ENCODE results near the gene ACSL3. TPM values are rescaled to one million over a fixed set of nuclear protein-coding genes. Genes with fewer than 3 reads are reported as not detected.
A peak's percentile ranks its signal among the peaks of the same experiment; 100 is the strongest.
"Not testable (repeated sequence)": the region's sequence is repeated elsewhere in the genome, so short reads cannot be mapped to it uniquely, and the experiment has no call there.

Gene ACSL3
- total RNA-seq, 1 donor from 2014 or later = 106 TPM

GRCh38 chr2:222840060-222840802 is 20.6 kb upstream of the ACSL3 start:
- Mint-ChIP-seq H3K27ac (no peak overlapping the region), H3K36me3 (no peaks in the 10 kb centered on the region), H3K9me3 (no peaks in the 10 kb centered on the region), H3K4me3 (no peak overlapping the region), H3K4me1 (no peaks in the 10 kb centered on the region), H3K27me3 (ENCODE audit: insufficient read depth, low read depth) (no peaks in the 10 kb centered on the region)
- TF ChIP-seq EZH2phosphoT487 (IDR thresholded peaks at IDR 0.05) (no peak), CTCF (IDR thresholded peaks at IDR 0.05) (no peak), EZH2 (IDR thresholded peaks at IDR 0.05) (no peak)
- no peaks in the 10 kb centered on the region for H3K27me3 ChIP-seq
- no peaks in the 10 kb centered on the region for H4K20me1 ChIP-seq (ENCODE audit: low read depth)
- H3K79me2 ChIP-seq (ENCODE audit: low read depth) = no peaks in the 10 kb centered on the region
- no peak overlapping the region for H2AFZ ChIP-seq (replicated peaks)
- H3K9me3 ChIP-seq (ENCODE audit: low read depth) = no peaks in the 10 kb centered on the region
- H3F3A ChIP-seq (ENCODE audit: low read depth) = no peaks in the 10 kb centered on the region
- no peak overlapping the region for H3K4me3 ChIP-seq
- H3K9ac ChIP-seq = no peak overlapping the region
- H3K27ac ChIP-seq = no peak overlapping the region
- no peak for DNase-seq (ENCODE audit: low spot score)
- no peaks in the 10 kb centered on the region for H3K36me3 ChIP-seq
- H3K4me2 ChIP-seq = no peak overlapping the region
- H3K4me1 ChIP-seq = no peaks in the 10 kb centered on the region

GRCh38 chr2:222842491-222843174 is 18.2 kb upstream of the ACSL3 start:
- H3K4me3 Mint-ChIP-seq = no peak overlapping the region
- H3K79me2 ChIP-seq (ENCODE audit: low read depth) = no peaks in the 10 kb centered on the region
- DNase-seq (ENCODE audit: low spot score) = no peak
- H3K9me3 Mint-ChIP-seq = no peaks in the 10 kb centered on the region
- no peaks in the 10 kb centered on the region for H3K9me3 ChIP-seq (ENCODE audit: low read depth)
- no peaks in the 10 kb centered on the region for H3K4me1 Mint-ChIP-seq
- TF ChIP-seq EZH2 (IDR thresholded peaks at IDR 0.05) (no peak), EZH2phosphoT487 (IDR thresholded peaks at IDR 0.05) (no peak), CTCF (IDR thresholded peaks at IDR 0.05) (no peak)
- H3K27ac Mint-ChIP-seq = no peak overlapping the region
- H3K4me1 ChIP-seq = no peaks in the 10 kb centered on the region
- no peak overlapping the region for H3K27ac ChIP-seq
- no peaks in the 10 kb centered on the region for H3K27me3 ChIP-seq
- H3K36me3 Mint-ChIP-seq = no peaks in the 10 kb centered on the region
- H3K4me3 ChIP-seq = no peak overlapping the region
- H3K4me2 ChIP-seq = no peak overlapping the region
- H3K36me3 ChIP-seq = no peaks in the 10 kb centered on the region
- H4K20me1 ChIP-seq (ENCODE audit: low read depth) = no peaks in the 10 kb centered on the region
- H3K27me3 Mint-ChIP-seq (ENCODE audit: insufficient read depth, low read depth) = no peaks in the 10 kb centered on the region
- H3K9ac ChIP-seq = no peak overlapping the region
- no peak overlapping the region for H2AFZ ChIP-seq (replicated peaks)
- H3F3A ChIP-seq (ENCODE audit: low read depth) = no peaks in the 10 kb centered on the region

- Histone ChIP-seq H3K27ac (no peak overlapping the region), H3K4me3 (no peak overlapping the region), H3K4me2 (no peak overlapping the region), H3K27me3 (no peaks in the 10 kb centered on the region), H3K36me3 (no peaks in the 10 kb centered on the region), H3F3A (ENCODE audit: low read depth) (no peaks in the 10 kb centered on the region), H3K9ac (no peak overlapping the region), H3K79me2 (ENCODE audit: low read depth) (no peaks in the 10 kb centered on the region), H4K20me1 (ENCODE audit: low read depth) (no peaks in the 10 kb centered on the region), H3K9me3 (ENCODE audit: low read depth) (no peaks in the 10 kb centered on the region), H3K4me1 (no peaks in the 10 kb centered on the region), H2AFZ (replicated peaks) (peak overlapping the region; percentile 76)
- no peak overlapping the region for H3K4me3 Mint-ChIP-seq
- H3K4me1 Mint-ChIP-seq = no peaks in the 10 kb centered on the region
- no peak for DNase-seq (ENCODE audit: low spot score)
- H3K9me3 Mint-ChIP-seq = no peaks in the 10 kb centered on the region
- H3K36me3 Mint-ChIP-seq = no peaks in the 10 kb centered on the region
- TF ChIP-seq CTCF (IDR thresholded peaks at IDR 0.05) (no peak), EZH2phosphoT487 (IDR thresholded peaks at IDR 0.05) (no peak), EZH2 (IDR thresholded peaks at IDR 0.05) (no peak)
- H3K27me3 Mint-ChIP-seq (ENCODE audit: insufficient read depth, low read depth) = no peaks in the 10 kb centered on the region
- H3K27ac Mint-ChIP-seq = no peak overlapping the region
These were observed 16.5 kb upstream of the ACSL3 start for GRCh38 chr2:222844323-222844722.

GRCh38 chr2:222845314-222845713 is 15.5 kb upstream of the ACSL3 start:
- not testable (repeated sequence) for DNase-seq (ENCODE audit: low spot score); H3K27ac ChIP-seq; H3K9ac ChIP-seq; H3K4me2 ChIP-seq; H2AFZ ChIP-seq (replicated peaks); H3K27me3 ChIP-seq; H3K4me1 Mint-ChIP-seq; H3K9me3 Mint-ChIP-seq; H3F3A ChIP-seq (ENCODE audit: low read depth); H3K27ac Mint-ChIP-seq; H3K36me3 Mint-ChIP-seq; H4K20me1 ChIP-seq (ENCODE audit: low read depth); H3K9me3 ChIP-seq (ENCODE audit: low read depth); H3K4me3 ChIP-seq; H3K4me1 ChIP-seq; H3K36me3 ChIP-seq; H3K27me3 Mint-ChIP-seq (ENCODE audit: insufficient read depth, low read depth); H3K79me2 ChIP-seq (ENCODE audit: low read depth); H3K4me3 Mint-ChIP-seq
